GM23248 (cell line): Measurements from ENCODE around the gene GRP.

Experiments
- EZH2 ChIP-seq: fragments of 200-600 bp; sonication (generic); IDR thresholded peaks from 2 replicates; pipeline ENCODE4 v1.6.1; 2018; ENCODE audit warnings: antibody characterized with exemption, mild to moderate bottlenecking; ENCODE audit not compliant: insufficient read depth, poor library complexity, severe bottlenecking
- EZH2phosphoT487 ChIP-seq: fragments of 200-600 bp; sonication (generic); IDR thresholded peaks from 2 replicates; pipeline ENCODE4 v1.6.1; 2018; ENCODE audit warnings: antibody characterized with exemption, moderate library complexity, mild to moderate bottlenecking, low read depth; ENCODE audit not compliant: insufficient read depth

DNA sequence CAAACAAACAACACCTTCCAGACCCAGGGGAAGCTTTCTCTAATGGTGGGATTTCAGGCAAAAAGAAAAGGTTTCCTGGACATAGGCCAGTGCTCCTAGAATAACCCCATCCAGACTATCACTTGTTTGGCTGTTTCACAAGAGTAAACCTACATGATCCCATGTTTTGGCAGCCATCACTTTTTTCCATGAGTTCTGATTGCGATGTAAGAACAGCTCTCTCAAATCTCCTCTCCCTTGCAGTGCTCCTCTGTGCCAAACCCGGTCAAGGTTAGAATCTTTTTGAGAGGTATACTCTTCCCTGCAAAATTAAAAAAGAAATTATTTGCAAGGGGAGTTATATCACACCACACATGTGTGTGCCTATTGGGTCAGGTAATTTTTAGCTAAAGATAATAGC is 11.9 kb downstream of the GRP start:
- TF ChIP-seq EZH2 (no peak), EZH2phosphoT487 (no peak)
